Measurements from ENCODE around the gene APOB.

- TF ChIP-seq CTCF (conservative IDR thresholded peaks at IDR 0.05 in 1 of 2, IDR thresholded peaks at IDR 0.05 in 1 of 2; ENCODE audit: extremely low read depth in 1 of 2, insufficient read depth in 1 of 2, low read depth in 1 of 2, low read length in 2 of 2), result no peak
- TF ChIP-seq EZH2 (IDR thresholded peaks at IDR 0.05; ENCODE audit: borderline replicate concordance, low read length), result no peak
Measured at GRCh38 chr2:21011876-21012556, 31.9 kb downstream of the APOB start.
